Stimulated activated CD8-positive, alpha-beta memory T cell treated with anti-CD3 and anti-CD28 coated beads, Interleukin-12 subunit alpha, Interleukin-12 subunit beta, amount 100 ng/mL, for 4 hours (primary cell): Measurements from ENCODE around the gene SH3D21.
A peak's percentile ranks its signal among the peaks of the same experiment; 100 is the strongest.

ENCODE experiments used
- DNase-seq: peaks from one replicate; pipeline ENCODE4 v3.0.0-alpha.2; 2020; ENCODE audit warnings: low read depth

Gene SH3D21

DNA sequence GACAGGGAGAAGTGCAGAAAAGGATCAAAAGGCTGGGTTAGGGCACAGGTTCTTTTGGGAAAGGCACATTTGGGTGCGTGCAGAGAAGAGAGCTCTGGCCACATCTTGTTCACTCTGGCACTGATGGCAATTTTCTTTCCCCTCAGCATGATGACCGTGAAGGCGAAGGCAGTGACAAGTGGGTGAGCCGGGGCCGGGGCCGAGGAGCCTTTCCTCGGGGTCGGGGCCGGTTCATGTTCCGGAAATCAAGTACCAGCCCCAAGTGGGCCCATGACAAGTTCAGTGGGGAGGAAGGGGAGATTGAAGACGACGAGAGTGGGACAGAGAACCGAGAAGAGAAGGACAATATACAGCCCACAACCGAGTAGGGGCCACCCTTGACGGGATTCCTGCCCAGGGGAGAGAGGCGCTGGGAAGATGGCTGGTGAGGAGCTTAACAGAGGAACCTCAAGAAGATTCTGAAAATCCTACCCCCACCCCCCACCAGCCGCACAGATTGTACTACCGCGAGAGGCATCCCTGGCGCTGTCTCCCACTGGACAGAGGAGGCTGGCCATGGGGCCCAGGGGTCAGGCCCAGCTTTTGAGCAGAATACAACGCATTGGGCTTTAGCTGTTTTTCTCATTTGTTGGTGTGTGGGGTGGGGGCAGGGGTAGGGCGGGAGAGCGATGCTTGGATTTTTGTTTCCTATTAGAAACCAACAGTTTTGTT lies 2.4 kb upstream of the SH3D21 start:
- no peak for DNase-seq

- no peak for DNase-seq
These were observed 1.6 kb upstream of the SH3D21 start for GRCh38 chr1:36304521-36304920.

DNA sequence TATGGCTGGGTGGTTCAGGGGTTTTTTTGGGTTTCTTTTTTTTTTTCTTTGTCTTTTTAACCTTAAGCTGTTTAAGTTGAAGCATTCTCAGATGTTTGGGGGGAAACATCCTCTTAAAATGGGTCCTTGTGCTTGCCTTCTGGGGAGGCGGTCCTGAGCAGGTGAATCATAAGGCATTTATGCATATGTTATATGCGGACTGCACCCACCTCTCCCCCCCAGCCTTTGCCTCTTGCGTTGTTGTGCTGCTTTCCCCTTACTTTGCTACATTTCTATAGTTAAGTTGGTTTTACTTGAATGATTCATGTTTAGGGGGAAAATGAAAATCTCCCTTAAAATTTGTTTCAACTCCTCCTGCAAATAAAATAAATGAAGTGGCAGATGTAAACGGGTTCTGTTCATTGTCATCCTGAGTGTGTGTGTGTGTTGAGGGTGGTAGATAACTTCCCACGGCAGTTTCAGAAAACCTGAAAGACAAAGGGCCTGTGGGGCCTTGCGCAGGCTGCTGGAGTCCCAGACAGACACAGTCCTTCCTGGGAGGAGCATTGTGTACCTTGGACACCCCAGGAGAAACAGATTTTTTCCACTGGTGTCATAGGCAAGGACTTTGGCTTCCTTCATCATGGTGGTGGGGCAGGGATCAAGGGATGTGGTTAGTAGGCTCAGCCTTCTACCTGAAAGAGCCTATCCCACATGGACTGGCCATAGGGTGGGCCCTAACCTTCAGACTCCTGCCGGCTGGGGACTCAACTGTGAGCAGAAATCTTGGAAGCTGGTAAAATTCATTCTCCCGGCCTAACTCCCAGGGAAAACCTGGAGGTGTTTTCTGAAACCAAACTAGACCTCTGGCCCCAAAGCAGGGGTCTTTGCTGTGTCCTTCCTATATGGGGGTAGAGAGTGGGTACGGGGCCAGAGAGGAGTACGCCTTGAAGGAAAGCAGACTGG lies 926 bp upstream of the SH3D21 start:
- no peak for DNase-seq

DNA sequence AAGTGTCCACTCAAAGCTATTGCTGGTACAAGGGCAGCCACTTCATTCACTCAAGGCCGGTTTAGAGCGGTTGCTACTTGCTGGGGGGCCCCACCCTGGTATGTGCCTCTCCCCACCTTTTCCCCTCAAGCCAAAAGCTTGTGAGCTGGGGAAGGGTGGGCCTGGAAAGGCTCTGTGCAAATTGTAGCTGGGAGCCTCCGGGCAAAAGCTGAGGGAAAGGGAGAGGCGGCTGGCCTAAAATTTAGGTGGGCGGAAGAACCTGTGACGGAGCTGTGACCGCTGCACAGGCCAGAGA lies 306 bp upstream of the SH3D21 start:
- DNase-seq = no peak

GRCh38 chr1:36306902-36307456 lies 811 bp downstream of the SH3D21 start:
- peak; percentile 88 for DNase-seq

- DNase-seq = no peak
These were observed 1.6 kb downstream of the SH3D21 start for GRCh38 chr1:36307601-36308330.

DNA sequence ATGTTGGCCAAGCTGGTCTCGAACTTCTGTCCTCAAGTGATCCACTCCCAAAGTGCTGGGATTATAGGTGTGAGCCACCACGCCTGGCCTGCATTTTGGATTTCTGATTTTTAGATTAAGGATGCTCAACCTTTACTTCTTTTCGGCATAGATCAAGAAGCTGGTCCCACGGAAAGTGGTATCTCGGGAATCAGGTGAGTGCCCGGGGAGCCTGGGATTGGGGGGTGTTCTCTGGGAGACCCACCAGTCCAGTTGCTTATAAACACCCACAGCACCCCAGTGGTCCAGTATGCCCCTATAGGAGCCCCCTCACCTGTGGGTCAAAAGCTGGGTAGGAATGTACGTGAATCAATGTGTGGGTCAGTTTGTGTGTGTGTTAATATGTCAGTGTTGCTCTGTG lies 3.2 kb downstream of the SH3D21 start:
- DNase-seq = no peak

- no peak for DNase-seq
These were observed 14.2 kb downstream of the SH3D21 start for GRCh38 chr1:36320291-36320761.

DNA sequence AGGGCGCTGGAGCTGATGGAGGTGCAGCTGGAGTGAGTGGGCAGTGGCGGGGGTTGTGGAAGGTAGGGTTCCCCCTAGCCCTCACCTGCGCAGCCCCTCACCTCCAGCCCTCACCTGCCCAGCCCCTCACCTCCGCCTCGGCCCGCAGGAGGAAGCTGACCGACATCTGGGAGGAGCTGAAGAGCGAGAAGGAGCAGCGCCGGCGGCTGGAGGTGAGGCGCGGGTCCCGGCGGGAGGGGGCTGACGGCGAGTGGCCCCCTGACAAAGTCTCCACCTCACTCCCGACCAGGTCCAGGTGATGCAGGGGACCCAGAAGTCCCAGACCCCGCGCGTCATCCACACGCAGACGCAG lies 14.6 kb downstream of the SH3D21 start:
- no peak for DNase-seq

DNA sequence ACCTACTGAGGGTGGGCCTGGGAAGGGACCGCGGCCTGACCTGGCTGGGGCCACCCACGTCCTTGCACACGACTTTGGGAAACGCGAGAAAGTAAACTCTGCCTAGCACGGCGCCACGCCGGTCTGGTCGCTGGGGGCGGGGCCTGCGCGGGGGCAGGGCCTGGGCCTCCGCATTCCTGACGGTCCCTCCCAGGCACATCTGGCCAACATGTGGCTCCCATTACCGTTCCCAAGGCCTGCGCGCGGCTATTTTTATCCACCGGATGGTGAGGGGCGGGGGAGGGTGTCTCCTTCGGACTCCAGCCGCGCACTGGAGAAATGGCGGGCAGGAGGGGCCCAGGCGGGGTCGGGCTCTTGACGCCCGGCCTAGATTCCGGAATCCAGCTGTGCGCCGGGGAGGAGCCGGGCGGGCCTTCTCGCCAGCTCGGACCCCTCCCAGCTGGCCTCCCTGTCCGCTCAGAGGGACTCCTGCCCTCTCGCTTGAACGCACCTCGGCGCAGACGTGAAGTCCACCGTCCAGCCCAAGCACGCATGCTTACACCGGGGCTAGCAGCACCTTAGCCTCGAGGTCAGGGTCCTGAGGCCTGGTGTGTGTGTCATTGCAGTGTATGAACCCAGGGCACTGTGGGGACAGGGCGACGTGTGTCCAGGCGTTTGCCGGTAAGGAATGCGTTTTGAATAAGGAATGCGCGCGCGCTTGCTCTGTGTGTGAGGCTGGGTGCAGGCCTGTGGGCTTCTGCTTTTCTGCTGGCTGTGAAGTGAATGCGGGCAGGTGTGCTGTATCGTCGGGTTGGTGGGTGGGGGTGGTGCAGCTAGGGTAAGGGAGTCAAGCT lies 15.2 kb downstream of the SH3D21 start:
- DNase-seq = no peak

DNA sequence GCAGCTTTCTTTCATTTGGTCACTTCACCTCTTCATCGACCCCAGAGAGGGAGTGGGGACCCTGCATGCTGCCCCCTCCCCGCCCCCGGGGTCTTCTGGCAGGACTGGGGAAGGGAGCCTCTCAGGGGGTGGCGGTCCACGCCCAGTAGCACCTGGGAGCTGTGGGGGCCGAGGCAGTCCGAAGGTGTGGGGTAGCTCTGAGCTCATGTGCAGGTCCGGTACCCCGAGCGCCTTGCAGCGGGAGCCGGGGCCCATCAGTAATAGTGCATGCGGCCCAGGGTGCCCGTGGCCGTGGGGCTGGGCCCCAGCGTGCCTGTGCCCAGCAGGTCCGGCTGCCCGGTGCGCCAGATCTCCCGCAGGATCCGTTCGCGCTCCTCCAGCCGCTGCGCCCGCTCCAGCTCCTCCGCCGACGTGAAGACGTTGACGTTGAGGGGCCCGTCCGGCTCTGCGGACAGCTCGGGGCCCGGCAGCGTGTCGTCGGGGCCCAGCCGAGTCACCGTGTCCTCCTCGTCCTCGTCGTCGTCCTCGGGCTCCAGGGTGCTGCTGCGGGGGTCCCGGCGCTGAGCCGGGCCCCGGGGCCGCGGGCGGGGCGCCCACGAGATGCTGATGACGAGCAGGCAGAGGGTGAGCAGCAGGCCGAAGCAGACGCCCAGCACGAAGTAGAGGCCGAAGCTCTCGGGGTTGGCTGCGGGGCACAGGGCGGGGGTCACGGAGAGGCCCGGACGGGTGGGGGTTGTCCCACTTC lies 16.0 kb downstream of the SH3D21 start:
- no peak for DNase-seq

GRCh38 chr1:36322786-36323635 lies 16.8 kb downstream of the SH3D21 start:
- no peak for DNase-seq

GRCh38 chr1:36323636-36324352 lies 17.6 kb downstream of the SH3D21 start, which contains the start of gene EVA1B:
Gene EVA1B, minus strand, starts transcription at chr1:36323645. Its CDS starts 608 bp downstream, at chr1:36323037.
- no peak for DNase-seq

GRCh38 chr1:36324353-36324703 lies 18.2 kb downstream of the SH3D21 start:
- DNase-seq = no peak

- DNase-seq = no peak
These were observed 20.3 kb downstream of the SH3D21 start for GRCh38 chr1:36326499-36326898.

DNA sequence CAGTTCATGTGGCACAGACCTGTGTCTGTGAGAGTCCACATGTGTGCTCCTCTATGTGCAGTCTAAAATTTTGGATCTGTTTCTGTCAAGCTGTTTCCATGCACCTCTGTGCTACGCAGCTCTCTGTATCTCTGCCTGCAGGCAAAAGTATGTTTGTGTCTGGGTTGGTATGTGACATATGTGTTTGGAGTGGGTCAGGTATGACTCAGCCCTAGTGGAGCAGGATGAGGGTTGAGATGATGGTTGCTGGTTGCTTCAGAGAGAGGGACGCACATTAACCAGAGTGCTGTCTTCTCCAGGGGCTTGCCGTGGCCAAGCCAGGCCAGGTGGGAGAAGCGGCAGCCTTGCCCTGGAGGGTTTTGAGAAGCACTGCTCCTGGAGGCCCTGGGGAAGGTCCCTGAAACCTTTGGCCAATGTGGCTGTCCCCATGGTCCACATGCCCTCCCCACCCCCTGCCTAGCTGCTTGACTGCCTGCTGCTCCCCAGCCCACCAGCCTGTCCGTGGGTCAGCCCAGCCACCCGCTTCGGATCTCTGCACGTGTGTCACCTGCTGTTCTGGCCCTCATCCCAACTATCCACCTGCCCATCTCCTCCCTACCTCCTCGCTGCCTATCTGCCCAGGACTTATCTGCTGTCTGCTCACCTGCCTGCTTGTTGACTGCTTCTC lies 21.4 kb downstream of the SH3D21 start:
- DNase-seq = no peak

GRCh38 chr1:36328088-36328480 lies 21.9 kb downstream of the SH3D21 start:
- no peak for DNase-seq

DNA sequence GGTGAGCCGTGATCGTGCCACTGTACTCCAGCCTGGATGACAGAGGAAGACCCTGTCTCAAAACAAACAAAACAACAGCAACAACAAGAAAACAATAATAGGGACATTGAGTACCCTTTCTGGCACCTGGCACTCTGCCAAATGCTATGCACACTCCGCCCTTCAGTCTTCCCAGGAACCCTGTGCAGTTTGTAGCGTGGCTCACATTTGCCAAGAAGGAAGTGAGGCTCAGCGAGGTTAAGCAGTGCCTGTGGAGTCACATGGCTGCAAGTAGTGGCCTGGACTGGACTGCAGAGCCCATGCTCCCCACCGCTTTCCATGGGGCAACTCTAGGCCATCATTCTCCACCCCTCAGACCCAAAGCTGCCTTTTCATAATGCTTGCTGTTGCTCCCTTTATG lies 22.5 kb downstream of the SH3D21 start:
- DNase-seq = no peak

DNA sequence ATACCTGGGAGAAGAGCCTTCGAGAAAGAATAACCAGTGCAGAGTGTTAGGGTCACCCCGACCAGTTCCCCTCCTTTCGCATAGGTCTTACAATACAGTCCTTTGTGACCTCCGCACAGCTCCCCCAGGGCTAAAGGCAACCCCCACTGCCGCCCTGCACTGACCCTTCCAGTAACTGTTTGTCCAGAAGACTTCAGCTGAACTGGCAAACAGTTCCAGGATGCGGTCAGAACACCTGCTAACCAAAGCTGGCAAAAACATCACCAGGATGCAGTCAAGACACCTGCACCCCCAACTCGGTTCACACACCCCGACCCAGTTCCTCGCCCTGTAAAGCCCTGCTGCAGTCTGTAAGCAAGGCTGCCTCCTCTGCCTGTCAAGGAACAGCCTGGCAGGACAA lies 23.6 kb downstream of the SH3D21 start:
- DNase-seq = no peak
